Bronchial epithelial cell (primary cell): Measurements from ENCODE around the gene CACHD1. TPM values are rescaled to one million over a fixed set of nuclear protein-coding genes. Genes with fewer than 3 reads are reported as not detected.
"Not testable (repeated sequence)": the region's sequence is repeated elsewhere in the genome, so short reads cannot be mapped to it uniquely, and the experiment has no call there.

Experiments
- DNase-seq: peaks from one replicate; pipeline ENCODE4 v3.0.0-alpha.2; 2010; ENCODE audit warnings: low read depth
- FAIRE-seq: peaks from 2 replicates; lab custom pipeline; 2011; peaks lifted over from hg19 to GRCh38; lab: Jason Lieb, UNC
- H3K27me3 ChIP-seq: 2 replicates; pipeline ENCODE4 v1.5.1; 2011; ENCODE audit warnings: low read length; ENCODE audit not compliant: control insufficient read depth, insufficient read depth
- H3K36me3 ChIP-seq: 2 replicates; pipeline ENCODE4 v1.5.1; 2011; ENCODE audit warnings: low read length; ENCODE audit not compliant: control insufficient read depth, insufficient read depth
- H3K4me3 ChIP-seq: 2 replicates; pipeline ENCODE4 v1.5.1; 2011; ENCODE audit warnings: mild to moderate bottlenecking, low read depth, low read length, control low read depth
- CTCF ChIP-seq: IDR thresholded peaks from 2 replicates; pipeline ENCODE4 v1.5.1; 2011; ENCODE audit warnings: mild to moderate bottlenecking, moderate library complexity, low read length, control low read depth, inconsistent platforms; ENCODE audit not compliant: insufficient read depth, severe bottlenecking
- total RNA-seq: library from RNA; depleted of rRNA; stranded (reverse); fragments of >200 nt; gene quantifications from 2 replicates; pipeline ENCODE4 v1.2.1, GENCODE V29; 2014

The CACHD1 gene
- total RNA-seq, 1 donor from 2014 or later: 1.8 TPM

GRCh38 chr1:64692911-64693310, 223.0 kb downstream of the CACHD1 start:
- H3K4me3 ChIP-seq: no peak overlapping the region
- no peaks in the 10 kb centered on the region for H3K27me3 ChIP-seq
- DNase-seq (peak; percentile 8), FAIRE-seq (no peak)
- H3K36me3 ChIP-seq: no peaks in the 10 kb centered on the region
- TF ChIP-seq CTCF: no peak

- no peak overlapping the region for H3K4me3 ChIP-seq
- no peak for FAIRE-seq
- DNase-seq: no peak
- H3K36me3 ChIP-seq: no peaks in the 10 kb centered on the region
- no peaks in the 10 kb centered on the region for H3K27me3 ChIP-seq
- no peak for TF ChIP-seq CTCF
Observed at GRCh38 chr1:64693406-64693805, 223.5 kb downstream of the CACHD1 start.

GRCh38 chr1:64696879-64697278, 226.9 kb downstream of the CACHD1 start:
- Histone ChIP-seq H3K36me3 (no peaks in the 10 kb centered on the region), H3K27me3 (no peaks in the 10 kb centered on the region), H3K4me3 (no peak overlapping the region)
- DNase-seq (no peak), FAIRE-seq (no peak)
- no peak for TF ChIP-seq CTCF

- no peak for TF ChIP-seq CTCF
Observed at GRCh38 chr1:64699327-64699726, 229.4 kb downstream of the CACHD1 start.

GRCh38 chr1:64701071-64701470, 231.1 kb downstream of the CACHD1 start:
- Histone ChIP-seq H3K36me3 (no peaks in the 10 kb centered on the region), H3K4me3 (no peak overlapping the region), H3K27me3 (no peaks in the 10 kb centered on the region)
- DNase-seq: peak; percentile 23
- no peak for FAIRE-seq
- no peak for TF ChIP-seq CTCF

More at GRCh38 chr1:64699327-64699726, 229.4 kb downstream of the CACHD1 start:
- H3K27me3 ChIP-seq: no peaks in the 10 kb centered on the region
- H3K36me3 ChIP-seq: no peaks in the 10 kb centered on the region
- no peak overlapping the region for H3K4me3 ChIP-seq
- FAIRE-seq: no peak
- DNase-seq: no peak

GRCh38 chr1:64701886-64702285, 232.0 kb downstream of the CACHD1 start:
- Histone ChIP-seq H3K4me3 (no peak overlapping the region), H3K27me3 (no peaks in the 10 kb centered on the region), H3K36me3 (no peaks in the 10 kb centered on the region)
- FAIRE-seq: no peak
- TF ChIP-seq CTCF: no peak
- DNase-seq: no peak

- not testable (repeated sequence) for H3K27me3 ChIP-seq, H3K4me3 ChIP-seq, DNase-seq, H3K36me3 ChIP-seq, FAIRE-seq
Observed at GRCh38 chr1:64702670-64703069, 232.7 kb downstream of the CACHD1 start.
